Measurements from ENCODE around the gene GCNT1.
"Not testable (repeated sequence)": the region's sequence is repeated elsewhere in the genome, so short reads cannot be mapped to it uniquely, and the experiment has no call there.

- not testable (repeated sequence) for TF ChIP-seq EZH2 (IDR thresholded peaks at IDR 0.05; ENCODE audit: borderline replicate concordance); CTCF (IDR thresholded peaks at IDR 0.05; ENCODE audit: poor library complexity)
These were observed 24.1 kb upstream of the GCNT1 start for GRCh38 chr9:76434897-76435296.
